ENCODE results near the gene CRAMP1.

The CRAMP1 gene

DNA sequence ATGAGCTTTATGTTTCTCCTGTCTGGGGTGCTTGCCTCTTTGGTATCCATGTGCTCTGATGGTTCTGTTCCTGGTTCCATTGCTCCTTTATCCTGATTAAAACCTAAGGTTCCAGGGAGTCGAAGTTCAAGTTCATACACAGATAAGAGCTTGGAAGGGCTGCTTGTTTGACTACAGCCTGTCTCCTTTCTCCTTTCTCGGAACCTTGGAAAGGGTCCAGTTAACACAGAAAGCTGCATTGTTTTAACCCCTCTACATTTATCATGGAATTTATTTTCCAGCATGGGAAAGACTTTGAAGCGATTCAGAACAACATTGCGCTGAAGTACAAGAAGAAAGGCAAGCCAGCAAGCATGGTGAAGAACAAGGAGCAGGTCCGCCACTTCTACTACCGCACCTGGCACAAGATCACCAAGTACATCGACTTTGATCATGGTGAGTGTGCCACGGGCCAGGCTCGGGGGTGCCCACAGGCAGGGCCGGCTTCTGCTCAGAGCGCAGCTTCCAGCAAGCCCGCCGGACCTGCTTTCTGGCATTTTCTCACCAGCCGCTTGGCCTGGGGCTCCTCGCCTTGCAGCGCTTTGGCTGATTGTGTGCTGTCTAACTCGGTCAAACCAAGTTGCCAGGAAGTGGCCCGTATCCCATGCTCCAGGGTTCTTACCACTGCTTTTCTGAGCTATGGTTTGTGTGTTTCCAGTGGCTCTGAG lies 19.9 kb downstream of the CRAMP1 start:
- Histone ChIP-seq H3K27ac (ENCODE audit: insufficient read depth, low read length, poor library complexity, severe bottlenecking) (no peak overlapping the region), H3K36me3 (ENCODE audit: control insufficient read depth, insufficient read depth, low read length) (peaks cover 54% of the 10 kb centered on the region), H3K9me3 (ENCODE audit: control insufficient read depth, low read length) (no peaks in the 10 kb centered on the region), H3K4me3 (ENCODE audit: insufficient read depth, low read depth, low read length, poor library complexity, severe bottlenecking) (no peak overlapping the region), H3K27me3 (replicated peaks; ENCODE audit: control insufficient read depth, insufficient read depth, low read length, poor library complexity, severe bottlenecking) (no peaks in the 10 kb centered on the region), H3K4me1 (ENCODE audit: control insufficient read depth, insufficient read depth, low read length, poor library complexity, severe bottlenecking) (no peaks in the 10 kb centered on the region)
- DNase-seq: no peak

DNA sequence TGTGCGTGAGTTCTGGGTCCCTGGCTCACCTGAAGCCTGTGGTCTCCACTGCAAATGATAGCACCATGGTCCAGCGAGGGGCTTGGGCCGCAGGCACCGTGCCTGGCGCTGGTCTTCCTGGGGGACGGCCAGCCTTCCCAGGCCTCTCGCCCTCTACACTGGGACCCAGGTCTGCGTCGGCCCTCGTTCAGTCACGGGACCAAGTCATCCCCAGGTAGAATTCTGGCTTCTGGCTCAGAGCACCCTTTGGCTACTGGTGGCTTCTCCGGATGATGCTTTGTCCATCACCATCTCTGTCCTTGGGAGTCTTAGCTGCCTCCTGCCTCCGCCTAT lies 20.4 kb downstream of the CRAMP1 start:
- H3K4me3 ChIP-seq (ENCODE audit: insufficient read depth, low read depth, low read length, poor library complexity, severe bottlenecking): no peak overlapping the region
- peaks cover 48% of the 10 kb centered on the region for H3K36me3 ChIP-seq (ENCODE audit: control insufficient read depth, insufficient read depth, low read length)
- no peak overlapping the region for H3K27ac ChIP-seq (ENCODE audit: insufficient read depth, low read length, poor library complexity, severe bottlenecking)

DNA sequence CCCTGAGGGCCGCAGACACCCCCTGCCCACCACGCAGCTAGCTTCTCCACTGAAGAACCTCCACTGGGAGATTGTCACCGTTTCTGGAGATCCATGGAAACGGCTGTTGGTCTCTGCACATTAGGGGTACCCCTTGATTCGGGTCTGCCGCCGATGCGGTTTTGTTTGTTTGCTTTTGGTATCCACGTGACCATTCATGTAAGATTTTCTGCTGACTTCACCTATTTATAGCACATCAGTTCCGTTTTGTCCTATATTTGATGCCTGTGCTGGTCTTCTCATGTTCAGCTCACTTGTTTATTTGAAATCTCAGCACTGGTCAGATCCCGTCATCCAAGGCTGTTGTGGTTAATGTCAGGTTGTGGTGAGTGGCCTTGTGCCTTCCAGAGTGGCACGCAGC lies 21.1 kb downstream of the CRAMP1 start:
- Histone ChIP-seq H3K4me1 (ENCODE audit: control insufficient read depth, insufficient read depth, low read length, poor library complexity, severe bottlenecking) (no peaks in the 10 kb centered on the region), H3K36me3 (ENCODE audit: control insufficient read depth, insufficient read depth, low read length) (peaks cover 52% of the 10 kb centered on the region), H3K4me3 (ENCODE audit: insufficient read depth, low read depth, low read length, poor library complexity, severe bottlenecking) (no peak overlapping the region), H3K27ac (ENCODE audit: insufficient read depth, low read length, poor library complexity, severe bottlenecking) (no peak overlapping the region), H3K9me3 (ENCODE audit: control insufficient read depth, low read length) (no peaks in the 10 kb centered on the region), H3K27me3 (replicated peaks; ENCODE audit: control insufficient read depth, insufficient read depth, low read length, poor library complexity, severe bottlenecking) (no peaks in the 10 kb centered on the region)
- DNase-seq: no peak

More for the DNA sequence above, 20.4 kb downstream of the CRAMP1 start:
- Histone ChIP-seq H3K9me3 (ENCODE audit: control insufficient read depth, low read length) (no peaks in the 10 kb centered on the region), H3K27me3 (replicated peaks; ENCODE audit: control insufficient read depth, insufficient read depth, low read length, poor library complexity, severe bottlenecking) (no peaks in the 10 kb centered on the region), H3K4me1 (ENCODE audit: control insufficient read depth, insufficient read depth, low read length, poor library complexity, severe bottlenecking) (no peaks in the 10 kb centered on the region)
- no peak for DNase-seq

DNA sequence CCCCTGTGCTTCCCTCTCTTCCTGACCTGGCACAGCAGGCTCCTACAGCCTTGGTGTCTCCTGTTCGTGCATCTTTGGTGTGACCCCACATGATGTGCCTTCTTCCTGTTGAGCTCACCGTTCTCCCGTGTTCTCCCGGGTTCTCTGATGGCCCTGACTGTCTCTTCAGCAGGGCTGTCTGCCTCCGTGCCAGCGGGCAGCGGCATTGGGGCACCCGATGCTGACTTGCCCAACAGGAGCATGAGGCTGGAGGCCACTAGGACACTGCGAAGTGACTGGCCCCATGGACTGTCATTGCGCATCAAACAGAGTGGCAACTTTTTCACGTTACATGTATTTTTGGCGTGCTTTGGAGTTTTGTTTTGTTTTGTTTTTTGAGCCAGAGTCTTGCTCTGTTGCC lies 22.4 kb downstream of the CRAMP1 start:
- H3K27ac ChIP-seq (ENCODE audit: insufficient read depth, low read length, poor library complexity, severe bottlenecking): no peak overlapping the region
- peaks cover 58% of the 10 kb centered on the region for H3K36me3 ChIP-seq (ENCODE audit: control insufficient read depth, insufficient read depth, low read length)
- no peaks in the 10 kb centered on the region for H3K27me3 ChIP-seq (replicated peaks; ENCODE audit: control insufficient read depth, insufficient read depth, low read length, poor library complexity, severe bottlenecking)
- DNase-seq: no peak
- H3K4me3 ChIP-seq (ENCODE audit: insufficient read depth, low read depth, low read length, poor library complexity, severe bottlenecking): no peak overlapping the region
- H3K9me3 ChIP-seq (ENCODE audit: control insufficient read depth, low read length): no peaks in the 10 kb centered on the region
- H3K4me1 ChIP-seq (ENCODE audit: control insufficient read depth, insufficient read depth, low read length, poor library complexity, severe bottlenecking): no peaks in the 10 kb centered on the region

DNA sequence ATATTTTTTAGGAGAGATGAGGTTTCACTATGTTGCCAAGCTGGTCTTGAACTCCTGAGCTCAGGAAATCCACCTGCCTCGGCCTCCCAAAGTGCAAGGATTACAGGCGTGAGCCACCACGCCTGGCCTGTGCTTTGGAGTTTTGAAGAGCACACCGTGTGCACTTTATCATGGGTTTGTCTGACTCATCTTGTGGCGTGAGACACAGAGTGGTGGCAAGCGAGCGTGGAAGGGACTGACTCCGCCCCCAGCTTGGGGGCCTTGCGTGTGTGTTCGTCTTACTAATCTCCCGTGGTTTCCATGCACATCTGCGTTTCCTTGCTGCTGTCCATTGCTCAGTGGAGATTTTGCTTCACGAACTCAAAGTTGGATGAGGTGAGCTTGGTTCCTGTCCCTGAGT lies 22.9 kb downstream of the CRAMP1 start:
- DNase-seq: no peak
- H3K36me3 ChIP-seq (ENCODE audit: control insufficient read depth, insufficient read depth, low read length): peaks cover 58% of the 10 kb centered on the region
- H3K4me1 ChIP-seq (ENCODE audit: control insufficient read depth, insufficient read depth, low read length, poor library complexity, severe bottlenecking): no peaks in the 10 kb centered on the region
- no peak overlapping the region for H3K4me3 ChIP-seq (ENCODE audit: insufficient read depth, low read depth, low read length, poor library complexity, severe bottlenecking)
- no peaks in the 10 kb centered on the region for H3K27me3 ChIP-seq (replicated peaks; ENCODE audit: control insufficient read depth, insufficient read depth, low read length, poor library complexity, severe bottlenecking)
- no peak overlapping the region for H3K27ac ChIP-seq (ENCODE audit: insufficient read depth, low read length, poor library complexity, severe bottlenecking)
- H3K9me3 ChIP-seq (ENCODE audit: control insufficient read depth, low read length): no peaks in the 10 kb centered on the region

DNA sequence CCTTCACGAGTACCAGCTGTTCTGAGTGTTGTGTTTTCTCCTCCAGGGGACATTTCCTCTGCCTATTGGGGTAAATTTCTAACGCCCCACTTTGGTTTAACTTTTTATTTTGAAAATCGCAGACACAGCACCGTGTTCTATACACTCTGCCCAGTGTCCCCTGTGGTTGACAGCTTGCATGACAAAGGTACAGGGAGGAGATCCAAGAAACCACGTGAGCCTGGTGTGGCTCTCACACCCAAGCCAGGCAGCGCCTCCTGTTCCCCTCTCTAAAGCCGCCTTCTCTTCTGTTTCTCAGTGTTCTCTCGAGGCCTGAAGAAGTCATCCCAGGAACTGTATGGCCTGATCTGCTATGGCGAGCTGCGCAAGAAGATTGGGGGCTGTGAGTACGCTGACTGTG lies 25.4 kb downstream of the CRAMP1 start:
- H3K36me3 ChIP-seq (ENCODE audit: control insufficient read depth, insufficient read depth, low read length): peaks cover 75% of the 10 kb centered on the region
- no peaks in the 10 kb centered on the region for H3K27me3 ChIP-seq (replicated peaks; ENCODE audit: control insufficient read depth, insufficient read depth, low read length, poor library complexity, severe bottlenecking)
- no peaks in the 10 kb centered on the region for H3K4me1 ChIP-seq (ENCODE audit: control insufficient read depth, insufficient read depth, low read length, poor library complexity, severe bottlenecking)
- no peak for DNase-seq
- no peak overlapping the region for H3K27ac ChIP-seq (ENCODE audit: insufficient read depth, low read length, poor library complexity, severe bottlenecking)
- no peak overlapping the region for H3K4me3 ChIP-seq (ENCODE audit: insufficient read depth, low read depth, low read length, poor library complexity, severe bottlenecking)
- H3K9me3 ChIP-seq (ENCODE audit: control insufficient read depth, low read length): no peaks in the 10 kb centered on the region

DNA sequence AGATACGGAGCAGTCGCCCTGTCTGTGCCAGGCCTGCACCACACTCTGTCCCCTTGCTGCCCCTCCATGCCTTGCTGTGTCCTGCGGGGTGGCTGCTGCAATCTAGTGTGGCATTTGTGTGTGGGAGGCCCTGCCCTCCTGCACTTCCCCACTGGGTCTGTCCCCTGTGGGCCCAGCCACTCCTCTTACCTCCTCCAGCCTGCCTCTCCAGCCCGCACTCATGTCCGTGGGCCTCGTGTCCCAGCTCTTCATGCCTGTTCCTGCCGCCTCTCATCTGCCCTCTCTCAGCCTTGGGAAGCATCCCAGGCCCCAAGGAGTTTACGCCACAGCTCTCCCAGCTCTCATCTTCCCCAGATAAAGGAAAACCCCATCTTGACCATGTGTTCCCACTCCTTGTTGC lies 26.6 kb downstream of the CRAMP1 start:
- Histone ChIP-seq H3K27ac (ENCODE audit: insufficient read depth, low read length, poor library complexity, severe bottlenecking) (no peak overlapping the region), H3K4me1 (ENCODE audit: control insufficient read depth, insufficient read depth, low read length, poor library complexity, severe bottlenecking) (no peaks in the 10 kb centered on the region), H3K27me3 (replicated peaks; ENCODE audit: control insufficient read depth, insufficient read depth, low read length, poor library complexity, severe bottlenecking) (no peaks in the 10 kb centered on the region), H3K36me3 (ENCODE audit: control insufficient read depth, insufficient read depth, low read length) (peaks cover 69% of the 10 kb centered on the region), H3K4me3 (ENCODE audit: insufficient read depth, low read depth, low read length, poor library complexity, severe bottlenecking) (no peak overlapping the region), H3K9me3 (ENCODE audit: control insufficient read depth, low read length) (no peaks in the 10 kb centered on the region)
- no peak for DNase-seq

DNA sequence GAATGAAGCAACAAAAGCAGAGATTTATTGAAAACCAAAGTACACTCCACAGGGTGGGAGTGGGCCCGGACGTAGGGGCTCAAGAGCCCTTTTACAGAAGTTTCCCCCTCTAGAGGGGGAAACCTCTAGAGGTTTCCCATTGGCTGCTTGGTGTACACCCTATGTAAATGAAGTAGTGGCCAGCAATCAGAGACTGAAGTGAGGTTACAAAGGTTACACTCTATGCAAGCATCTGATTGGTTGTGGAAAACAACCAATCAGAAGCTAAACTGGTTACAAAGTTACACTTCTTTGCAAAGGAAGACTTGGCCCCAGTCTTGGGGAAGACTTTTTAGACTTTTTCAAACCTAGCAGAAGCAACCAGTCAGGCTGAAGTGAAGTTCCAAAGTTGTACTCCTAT lies 27.1 kb downstream of the CRAMP1 start:
- Histone ChIP-seq H3K36me3 (ENCODE audit: control insufficient read depth, insufficient read depth, low read length) (peaks cover 67% of the 10 kb centered on the region), H3K9me3 (ENCODE audit: control insufficient read depth, low read length) (no peaks in the 10 kb centered on the region), H3K27me3 (replicated peaks; ENCODE audit: control insufficient read depth, insufficient read depth, low read length, poor library complexity, severe bottlenecking) (no peaks in the 10 kb centered on the region), H3K27ac (ENCODE audit: insufficient read depth, low read length, poor library complexity, severe bottlenecking) (no peak overlapping the region), H3K4me1 (ENCODE audit: control insufficient read depth, insufficient read depth, low read length, poor library complexity, severe bottlenecking) (no peaks in the 10 kb centered on the region), H3K4me3 (ENCODE audit: insufficient read depth, low read depth, low read length, poor library complexity, severe bottlenecking) (no peak overlapping the region)
- no peak for DNase-seq

DNA sequence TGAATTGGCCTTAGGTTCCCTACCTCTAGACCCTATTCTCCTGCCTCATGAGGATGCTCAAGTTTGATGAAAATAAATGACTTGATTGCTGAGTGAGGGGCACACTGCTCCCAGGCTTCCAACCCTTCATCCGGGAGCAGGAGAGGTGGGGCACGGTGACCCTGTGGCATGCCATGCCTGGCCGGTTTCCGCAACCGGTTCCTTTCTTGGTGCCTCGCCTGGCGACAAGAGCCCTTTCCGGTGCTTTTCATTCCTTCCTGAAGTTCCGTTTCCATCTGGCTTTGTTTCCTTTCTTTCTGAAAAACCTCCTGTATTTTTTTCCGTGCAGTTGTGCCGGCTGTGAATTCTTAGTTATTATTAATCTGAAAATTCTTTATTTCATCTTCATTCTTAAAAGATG lies 27.7 kb downstream of the CRAMP1 start:
- no peak overlapping the region for H3K4me3 ChIP-seq (ENCODE audit: insufficient read depth, low read depth, low read length, poor library complexity, severe bottlenecking)
- H3K27me3 ChIP-seq (replicated peaks; ENCODE audit: control insufficient read depth, insufficient read depth, low read length, poor library complexity, severe bottlenecking): no peaks in the 10 kb centered on the region
- no peaks in the 10 kb centered on the region for H3K4me1 ChIP-seq (ENCODE audit: control insufficient read depth, insufficient read depth, low read length, poor library complexity, severe bottlenecking)
- DNase-seq: no peak
- no peaks in the 10 kb centered on the region for H3K9me3 ChIP-seq (ENCODE audit: control insufficient read depth, low read length)
- H3K27ac ChIP-seq (ENCODE audit: insufficient read depth, low read length, poor library complexity, severe bottlenecking): no peak overlapping the region
- peaks cover 65% of the 10 kb centered on the region for H3K36me3 ChIP-seq (ENCODE audit: control insufficient read depth, insufficient read depth, low read length)

DNA sequence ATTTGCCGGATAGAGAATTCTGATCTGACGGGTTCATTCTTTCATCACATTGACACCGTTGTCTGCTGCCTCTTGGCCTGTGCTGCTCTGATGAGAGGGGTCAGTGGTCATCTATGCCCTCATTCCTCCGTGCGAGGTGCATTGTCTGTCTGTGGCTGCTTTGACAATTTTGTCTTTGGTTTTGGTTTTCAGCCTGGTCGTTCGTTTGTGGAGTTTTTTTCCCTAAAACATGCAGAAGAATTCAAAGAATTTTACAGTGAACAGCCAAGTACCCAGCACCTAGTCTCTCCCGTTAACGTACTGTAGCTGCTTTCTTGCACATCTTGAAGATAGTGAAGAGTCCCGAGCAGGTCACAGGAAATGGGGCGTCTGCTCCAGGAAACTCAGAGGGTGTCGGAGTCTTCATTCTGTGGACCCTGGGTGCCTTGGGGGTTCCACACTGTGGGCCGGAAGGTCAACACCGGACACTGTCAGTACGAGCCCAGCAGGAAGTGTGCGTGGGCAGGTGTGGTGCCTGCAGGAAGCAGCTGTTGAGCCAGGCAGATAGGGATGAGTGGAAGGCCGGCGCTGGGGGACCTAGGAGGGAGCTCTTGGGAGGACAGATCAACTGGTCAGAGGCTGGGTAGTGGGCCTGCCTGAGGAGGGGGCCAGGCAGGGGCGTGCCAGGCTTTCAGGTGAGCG lies 28.2 kb downstream of the CRAMP1 start:
- H3K4me1 ChIP-seq (ENCODE audit: control insufficient read depth, insufficient read depth, low read length, poor library complexity, severe bottlenecking): no peaks in the 10 kb centered on the region
- H3K27me3 ChIP-seq (replicated peaks; ENCODE audit: control insufficient read depth, insufficient read depth, low read length, poor library complexity, severe bottlenecking): no peaks in the 10 kb centered on the region
- H3K4me3 ChIP-seq (ENCODE audit: insufficient read depth, low read depth, low read length, poor library complexity, severe bottlenecking): no peak overlapping the region
- DNase-seq: no peak
- H3K27ac ChIP-seq (ENCODE audit: insufficient read depth, low read length, poor library complexity, severe bottlenecking): no peak overlapping the region
- H3K9me3 ChIP-seq (ENCODE audit: control insufficient read depth, low read length): no peaks in the 10 kb centered on the region
- peaks cover 65% of the 10 kb centered on the region for H3K36me3 ChIP-seq (ENCODE audit: control insufficient read depth, insufficient read depth, low read length)

Data from effector memory CD4-positive, alpha-beta T cell (primary cell).